ENCODE results near the gene GRID1. TPM values are rescaled to one million over a fixed set of nuclear protein-coding genes. Genes with fewer than 3 reads are reported as not detected.

GRID1 gene
- total RNA-seq, 1 experiment from 2014 or later, result 5.6 TPM

DNA sequence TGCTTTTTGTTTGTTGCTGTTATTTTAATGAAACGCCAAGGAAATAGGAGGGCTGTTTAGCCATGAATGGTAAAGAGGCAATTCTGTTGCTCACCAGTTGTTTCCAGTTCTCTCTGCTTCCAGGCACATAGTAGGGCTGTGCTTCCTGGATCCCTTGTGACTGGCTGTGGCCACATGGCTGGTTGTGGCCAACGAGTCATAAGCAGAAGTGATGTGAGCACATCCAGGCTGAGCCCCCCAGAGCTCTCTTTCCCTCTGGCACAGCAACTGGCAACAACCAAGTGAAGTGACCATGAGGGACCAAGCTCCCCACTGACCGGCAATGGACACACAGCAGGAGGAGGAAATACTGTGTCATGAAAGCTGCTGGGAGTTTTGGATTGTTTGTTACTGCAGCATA is 10.3 kb downstream of the GRID1 start:
- no peaks in the 10 kb centered on the region for H3K79me2 ChIP-seq (ENCODE audit: insufficient read depth, low read length)
- H2AFZ ChIP-seq (ENCODE audit: low read depth, low read length, poor library complexity, severe bottlenecking), result no peak overlapping the region
- H3K9ac ChIP-seq (ENCODE audit: low read length), result no peak overlapping the region
- TF ChIP-seq, protein P1, sequence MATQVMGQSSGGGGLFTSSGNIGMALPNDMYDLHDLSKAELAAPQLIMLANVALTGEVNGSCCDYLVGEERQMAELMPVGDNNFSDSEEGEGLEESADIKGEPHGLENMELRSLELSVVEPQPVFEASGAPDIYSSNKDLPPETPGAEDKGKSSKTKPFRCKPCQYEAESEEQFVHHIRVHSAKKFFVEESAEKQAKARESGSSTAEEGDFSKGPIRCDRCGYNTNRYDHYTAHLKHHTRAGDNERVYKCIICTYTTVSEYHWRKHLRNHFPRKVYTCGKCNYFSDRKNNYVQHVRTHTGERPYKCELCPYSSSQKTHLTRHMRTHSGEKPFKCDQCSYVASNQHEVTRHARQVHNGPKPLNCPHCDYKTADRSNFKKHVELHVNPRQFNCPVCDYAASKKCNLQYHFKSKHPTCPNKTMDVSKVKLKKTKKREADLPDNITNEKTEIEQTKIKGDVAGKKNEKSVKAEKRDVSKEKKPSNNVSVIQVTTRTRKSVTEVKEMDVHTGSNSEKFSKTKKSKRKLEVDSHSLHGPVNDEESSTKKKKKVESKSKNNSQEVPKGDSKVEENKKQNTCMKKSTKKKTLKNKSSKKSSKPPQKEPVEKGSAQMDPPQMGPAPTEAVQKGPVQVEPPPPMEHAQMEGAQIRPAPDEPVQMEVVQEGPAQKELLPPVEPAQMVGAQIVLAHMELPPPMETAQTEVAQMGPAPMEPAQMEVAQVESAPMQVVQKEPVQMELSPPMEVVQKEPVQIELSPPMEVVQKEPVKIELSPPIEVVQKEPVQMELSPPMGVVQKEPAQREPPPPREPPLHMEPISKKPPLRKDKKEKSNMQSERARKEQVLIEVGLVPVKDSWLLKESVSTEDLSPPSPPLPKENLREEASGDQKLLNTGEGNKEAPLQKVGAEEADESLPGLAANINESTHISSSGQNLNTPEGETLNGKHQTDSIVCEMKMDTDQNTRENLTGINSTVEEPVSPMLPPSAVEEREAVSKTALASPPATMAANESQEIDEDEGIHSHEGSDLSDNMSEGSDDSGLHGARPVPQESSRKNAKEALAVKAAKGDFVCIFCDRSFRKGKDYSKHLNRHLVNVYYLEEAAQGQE (IDR thresholded peaks at IDR 0.05; ENCODE audit: low read depth), result no peak
- H3K9me3 ChIP-seq (ENCODE audit: control insufficient read depth in 1 of 2, insufficient read depth in 1 of 2, low read depth in 1 of 2, low read length in 2 of 2), result no peaks in the 10 kb centered on the region
- no peak for DNase-seq (ENCODE audit: low read depth, low spot score)
- no peak overlapping the region for H3K4me2 ChIP-seq (ENCODE audit: low read length)
- H4K20me1 ChIP-seq (ENCODE audit: insufficient read depth), result no peaks in the 10 kb centered on the region
- ChIA-PET RAD21 (ENCODE audit: low non-redundant PET in 1 of 2, low total read pairs in 2 of 2, uncharacterized antibody in 2 of 2, unreplicated experiment in 2 of 2) (no interaction called here), CTCF (no interaction called here), POLR2A (no interaction called here)
- H3K36me3 ChIP-seq (ENCODE audit: control insufficient read depth in 1 of 2, insufficient read depth in 2 of 2, low read length in 2 of 2), result no peaks in the 10 kb centered on the region
- no peaks in the 10 kb centered on the region for H3K27me3 ChIP-seq (ENCODE audit: insufficient read depth, low read length)
- intact Hi-C loops (cut with micrococcal nuclease), result no loop called here
- H3K4me1 ChIP-seq (ENCODE audit: control insufficient read depth in 1 of 2, insufficient read depth in 2 of 2, low read length in 2 of 2), result no peaks in the 10 kb centered on the region; a peak in 1 of 4 replicates
- H3K4me3 ChIP-seq (replicated peaks in 1 of 2; ENCODE audit: low read depth in 1 of 2, low read length in 2 of 2), result no peak overlapping the region
- H3K9me2 ChIP-seq (ENCODE audit: insufficient read depth), result no peaks in the 10 kb centered on the region
- H3K27ac ChIP-seq (ENCODE audit: low read depth, low read length), result no peak overlapping the region
- ATAC-seq, result no peak
- BruUV-seq (replicated peaks), result no TSS peak

DNA sequence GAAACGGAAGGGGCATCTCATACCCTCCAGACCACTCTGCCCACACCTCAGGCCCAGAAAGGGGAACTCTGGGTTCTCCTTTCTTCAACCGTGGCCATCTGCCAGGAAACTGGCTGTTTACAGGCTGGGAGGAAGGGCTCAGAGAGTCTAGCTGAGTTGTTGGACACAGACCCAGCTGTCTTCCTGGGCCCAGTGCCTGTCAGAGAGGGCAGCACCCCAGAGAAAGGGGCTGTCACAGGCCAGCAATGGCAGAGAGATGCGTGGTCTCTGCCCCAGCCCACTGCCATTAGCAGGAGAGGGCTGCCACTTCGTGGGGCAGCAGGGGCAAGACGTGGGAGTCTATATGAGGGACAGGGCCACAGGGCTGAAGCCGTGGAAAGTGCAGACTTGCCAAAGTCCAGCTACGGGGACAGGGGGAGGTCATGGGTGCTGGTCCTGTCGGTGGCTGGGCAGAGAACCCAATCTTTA is 11.0 kb downstream of the GRID1 start:
- Histone ChIP-seq H4K20me1 (ENCODE audit: insufficient read depth) (no peaks in the 10 kb centered on the region), H3K4me1 (ENCODE audit: control insufficient read depth in 1 of 2, insufficient read depth in 2 of 2, low read length in 2 of 2) (no peaks in the 10 kb centered on the region), H2AFZ (ENCODE audit: low read depth, low read length, poor library complexity, severe bottlenecking) (no peak overlapping the region), H3K9me2 (ENCODE audit: insufficient read depth) (no peaks in the 10 kb centered on the region), H3K4me2 (ENCODE audit: low read length) (no peak overlapping the region), H3K27me3 (ENCODE audit: insufficient read depth, low read length) (no peaks in the 10 kb centered on the region), H3K36me3 (ENCODE audit: control insufficient read depth in 1 of 2, insufficient read depth in 2 of 2, low read length in 2 of 2) (no peaks in the 10 kb centered on the region), H3K4me3 (replicated peaks in 1 of 2; ENCODE audit: low read depth in 1 of 2, low read length in 2 of 2) (no peak overlapping the region), H3K79me2 (ENCODE audit: insufficient read depth, low read length) (no peaks in the 10 kb centered on the region), H3K27ac (ENCODE audit: low read depth, low read length) (no peak overlapping the region), H3K9me3 (ENCODE audit: control insufficient read depth in 1 of 2, insufficient read depth in 1 of 2, low read depth in 1 of 2, low read length in 2 of 2) (no peaks in the 10 kb centered on the region), H3K9ac (ENCODE audit: low read length) (no peak overlapping the region)
- ATAC-seq, result no peak
- CTCF ChIA-PET, result no interaction called here
- intact Hi-C loops (cut with micrococcal nuclease), result no loop called here
- no TSS peak for BruUV-seq (replicated peaks)
- POLR2A ChIA-PET, result no interaction called here
- TF ChIP-seq JUND (IDR thresholded peaks at IDR 0.05) (no peak), EGR1 (IDR thresholded peaks at IDR 0.05; ENCODE audit: low read depth) (no peak), FOSL1 (IDR thresholded peaks at IDR 0.05; ENCODE audit: low read depth) (no peak)
- no peak for DNase-seq (ENCODE audit: low read depth, low spot score)
- RAD21 ChIA-PET (ENCODE audit: low non-redundant PET in 1 of 2, low total read pairs in 2 of 2, uncharacterized antibody in 2 of 2, unreplicated experiment in 2 of 2), result no interaction called here

Measured in HCT116 (cell line).